GM12878 (cell line): Measurements from ENCODE around the gene KTI12. TPM values are rescaled to one million over a fixed set of nuclear protein-coding genes. Genes with fewer than 3 reads are reported as not detected.

Experiments used
- BHLHE40 ChIP-seq, 2 experiments: fragments of 450-650 bp in 1 of 2; IDR thresholded peaks; 2 replicates each; pipeline ENCODE4 v1.6.1; 2011 to 2017; ENCODE audit warnings: low read depth in 2 of 2, borderline replicate concordance in 1 of 2, improper control_type of control experiment in 1 of 2, low read length in 1 of 2, mild to moderate bottlenecking in 1 of 2
- BRCA1 ChIP-seq: IDR thresholded peaks from 2 replicates; pipeline ENCODE4 v1.6.1; 2011; ENCODE audit warnings: low read depth, low read length, improper control_type of control experiment
- CEBPB ChIP-seq, 2 experiments: fragments of 150-350 bp in 1 of 2; IDR thresholded peaks; 2 replicates each; pipeline ENCODE4 v1.6.1; 2012 to 2014; ENCODE audit warnings: low read depth in 2 of 2, low read length in 2 of 2, borderline replicate concordance in 1 of 2, inconsistent platforms in 1 of 2
- CREM ChIP-seq: IDR thresholded peaks from 2 replicates; pipeline ENCODE4 v1.6.1; 2014; ENCODE audit warnings: antibody characterized with exemption, low read depth
- EP300 ChIP-seq, 2 experiments: fragments of 150-350 bp in 1 of 2; IDR thresholded peaks; 2 replicates each; pipeline ENCODE4 v1.6.1; 2011 to 2012; ENCODE audit warnings: low read depth in 2 of 2, low read length in 2 of 2, borderline replicate concordance in 1 of 2, improper control_type of control experiment in 1 of 2, inconsistent platforms in 1 of 2; ENCODE audit not compliant: control insufficient read depth in 1 of 2
- GABPA ChIP-seq: IDR thresholded peaks from 2 replicates; pipeline ENCODE4 v1.6.1; 2014; ENCODE audit warnings: antibody characterized with exemption, low read depth, mild to moderate bottlenecking, inconsistent platforms
- IKZF1 ChIP-seq: fragments of 450-650 bp; conservative IDR thresholded peaks from 2 replicates; pipeline ENCODE4 v1.6.1; 2017; ENCODE audit warnings: antibody characterized with exemption, mild to moderate bottlenecking
- LARP7 ChIP-seq: fragments of 450-650 bp; IDR thresholded peaks from 2 replicates; pipeline ENCODE4 v1.6.1; 2017; ENCODE audit warnings: mild to moderate bottlenecking
- MYC ChIP-seq: IDR thresholded peaks from 2 replicates; pipeline ENCODE4 v1.6.1; 2011; ENCODE audit warnings: mild to moderate bottlenecking, low read length, moderate library complexity, inconsistent platforms; ENCODE audit not compliant: insufficient read depth, insufficient replicate concordance, insufficient read length, severe bottlenecking
- POLR2AphosphoS5 ChIP-seq: IDR thresholded peaks from 2 replicates; pipeline ENCODE4 v1.6.1; 2011; ENCODE audit warnings: mild to moderate bottlenecking, low read length, inconsistent platforms
- PRDM15 ChIP-seq: fragments of 450-650 bp; formaldehyde crosslinking; IDR thresholded peaks from 2 replicates; pipeline ENCODE4 v1.4.0; 2020; ENCODE audit warnings: mild to moderate bottlenecking, moderate library complexity
- RB1 ChIP-seq: fragments of 450-650 bp; formaldehyde crosslinking; IDR thresholded peaks from 2 replicates; pipeline ENCODE4 v1.6.1; 2017; ENCODE audit warnings: mild to moderate bottlenecking, borderline replicate concordance
- RELB ChIP-seq: fragments of 450-650 bp; IDR thresholded peaks from 2 replicates; pipeline ENCODE4 v1.6.1; 2017; ENCODE audit warnings: low read depth, mild to moderate bottlenecking, moderate library complexity
- SP1 ChIP-seq: IDR thresholded peaks from one replicate; pipeline ENCODE4 v1.6.1; 2011; ENCODE audit warnings: low read depth, low read length
- TAF1 ChIP-seq: IDR thresholded peaks from 2 replicates; pipeline ENCODE4 v1.6.1; 2011; ENCODE audit warnings: mild to moderate bottlenecking, low read depth, low read length, borderline replicate concordance
- YY1 ChIP-seq: IDR thresholded peaks from 2 replicates; pipeline ENCODE4 v1.6.1; 2011; ENCODE audit warnings: low read depth, mild to moderate bottlenecking, low read length
- ZBTB4 ChIP-seq: fragments of 450-650 bp; formaldehyde crosslinking; IDR thresholded peaks from 2 replicates; pipeline ENCODE4 v1.4.0; 2022; ENCODE audit warnings: mild to moderate bottlenecking, moderate library complexity
- ZNF384 ChIP-seq: IDR thresholded peaks from 2 replicates; pipeline ENCODE4 v1.6.1; 2012; ENCODE audit warnings: low read depth, mild to moderate bottlenecking, low read length, improper control_type of control experiment, borderline replicate concordance
- polyA plus RNA-seq, 11 experiments: library from polyadenylated mRNA; depleted of rRNA in 4 of 11; unstranded in 6 of 11; stranded (reverse) in 5 of 11; fragments of >200 nt; fragmentation: Nextera tagmentation in 4 of 11; fragmentation: Illumina TruSeq in 1 of 11; extraction: Ambion mirVana in 4 of 11; extraction: Trizol in 1 of 11; gene quantifications; 1 replicate in 1 of 11; 2 replicates in 10 of 11; pipeline versions ENCODE4 v1.2.1 to v1.2.3, GENCODE V29; 2011 to 2016; ENCODE audit warnings: inconsistent platforms in 2 of 11, missing spikeins in 2 of 11, low read depth in 1 of 11
- total RNA-seq, 4 experiments: library from RNA; depleted of rRNA in 3 of 4; stranded (reverse); fragments of >200 nt in 3 of 4; fragmentation: Illumina TruSeq in 1 of 4; extraction: Trizol in 1 of 4; gene quantifications; 2 replicates each; pipeline versions ENCODE4 v1.2.1 to v1.2.3, GENCODE V29; 2013 to 2021

Gene KTI12
- total and polyA plus RNA-seq, 10 of the 15 experiments (the other 5 are each of a cell fraction or from before 2014, with no cell fraction given) = 2.7 to 32.4 (median 17.6) TPM

GRCh38 chr1:52055066-52055865 lies 21.7 kb upstream of the KTI12 start, which contains the start of gene TXNDC12 (continued):
- TF ChIP-seq ZBTB4 (CRISPR knock-in tag) (no peak), SP1 (peak; percentile 28), GABPA (peak; percentile 88), RB1 (peak; percentile 57; the same call in 1 of the 2 replicates), MYC (no peak), PRDM15 (CRISPR knock-in tag) (no peak), YY1 (0 out of 2 replicates have a peak, but pooled peaks have one; percentile 4), ZNF384 (peak; percentile 95), TAF1 (peak; percentile 37; the same call in 1 of the 2 replicates), CREM (peak; percentile 72), POLR2AphosphoS5 (peak; percentile 78), BRCA1 (no peak), BHLHE40 (IDR thresholded peaks at IDR 0.05; ENCODE audit: borderline replicate concordance in 1 of 2, low read depth in 2 of 2, low read length in 1 of 2) (peak in 1 of 2 experiments; percentile 39; a peak in 1 of 4 replicates), CEBPB (IDR thresholded peaks at IDR 0.05; ENCODE audit: borderline replicate concordance in 1 of 2, low read depth in 2 of 2, low read length in 2 of 2) (no peak), LARP7 (peak; percentile 52; the same call in 1 of the 2 replicates), IKZF1 (peak; percentile 73), RELB (peak; percentile 95), EP300 (IDR thresholded peaks at IDR 0.05; ENCODE audit: borderline replicate concordance in 1 of 2, control insufficient read depth in 1 of 2, low read depth in 2 of 2, low read length in 2 of 2) (0 out of 4 replicates have a peak, but pooled peaks of 1 of the 2 experiments have one; percentile 17)
